HepG2 (cell line): Measurements from ENCODE around the gene GDPD5. TPM values are rescaled to one million over a fixed set of nuclear protein-coding genes. Genes with fewer than 3 reads are reported as not detected.

ENCODE experiments used
- BRD4 ChIP-seq: sonication (generic); formaldehyde crosslinking; IDR thresholded peaks from 2 replicates; pipeline ENCODE4 v1.4.0; 2020; ENCODE audit warnings: missing genetic modification reagents
- FOXO4 ChIP-seq: sonication (generic); formaldehyde crosslinking; conservative IDR thresholded peaks from 2 replicates; pipeline ENCODE4 v1.8.1; 2023; ENCODE audit warnings: missing genetic modification reagents
- KAT8 ChIP-seq: IDR thresholded peaks from 2 replicates; pipeline ENCODE4 v1.6.1; 2016; ENCODE audit warnings: missing genetic modification reagents, missing compliant biosample characterization
- MXD1 ChIP-seq: sonication (generic); formaldehyde crosslinking; IDR thresholded peaks from 2 replicates; pipeline ENCODE4 v1.4.0; 2020; ENCODE audit warnings: mild to moderate bottlenecking, missing genetic modification reagents
- PBX3 ChIP-seq: sonication (generic); formaldehyde crosslinking; IDR thresholded peaks from 2 replicates; pipeline ENCODE4 v1.8.1; 2023; ENCODE audit warnings: missing genetic modification reagents, inconsistent platforms, borderline replicate concordance
- RAD21 ChIP-seq: fragments of 450-650 bp; formaldehyde crosslinking; IDR thresholded peaks from 2 replicates; pipeline ENCODE4 v1.5.0; 2020; ENCODE audit warnings: mild to moderate bottlenecking
- RBFOX2 ChIP-seq: fragments of 200-400 bp; formaldehyde crosslinking; IDR thresholded peaks from 2 replicates; pipeline ENCODE4 v1.6.1; 2017; ENCODE audit warnings: low read depth, mild to moderate bottlenecking, low read length
- SIN3A ChIP-seq: IDR thresholded peaks from 2 replicates; pipeline ENCODE4 v1.6.1; 2011; ENCODE audit warnings: low read depth, mild to moderate bottlenecking, control low read depth, low read length, borderline replicate concordance
- SP1 ChIP-seq, 2 experiments: fragments of 450-650 bp in 1 of 2; sonication (generic) in 1 of 2; formaldehyde crosslinking in 1 of 2; IDR thresholded peaks; 2 replicates each; pipeline versions ENCODE4 v1.4.0 to v1.6.1; 2016 to 2020; ENCODE audit warnings: missing genetic modification reagents in 1 of 2
- TEAD3 ChIP-seq: optimal IDR thresholded peaks from 2 replicates; pipeline ENCODE3; 2016; ENCODE audit warnings: borderline replicate concordance
- TFDP1 ChIP-seq: IDR thresholded peaks from 2 replicates; pipeline ENCODE4 v1.6.1; 2016; ENCODE audit warnings: missing compliant biosample characterization, missing genetic modification reagents, borderline replicate concordance
- ZNF451 ChIP-seq: sonication (generic); formaldehyde crosslinking; IDR thresholded peaks from 2 replicates; pipeline ENCODE4 v1.5.0; 2020; ENCODE audit warnings: mild to moderate bottlenecking, missing genetic modification reagents
- ZNF547 ChIP-seq: sonication (generic); formaldehyde crosslinking; IDR thresholded peaks from 2 replicates; pipeline ENCODE4 v1.5.1; 2020; ENCODE audit warnings: mild to moderate bottlenecking, missing genetic modification reagents
- ZNF768 ChIP-seq: sonication (generic); formaldehyde crosslinking; IDR thresholded peaks from 2 replicates; pipeline ENCODE4 v1.4.0; 2020; ENCODE audit warnings: missing genetic modification reagents
- polyA plus RNA-seq, 8 experiments: library from polyadenylated mRNA; depleted of rRNA in 3 of 8; stranded (reverse) in 7 of 8; unstranded in 1 of 8; fragments of >200 nt; fragmentation: Illumina TruSeq in 4 of 8; extraction: Trizol in 4 of 8; gene quantifications; 2 replicates each; pipeline versions ENCODE4 v1.2.1 to v1.2.3, GENCODE V29; 2011 to 2016; ENCODE audit warnings: low read depth in 4 of 8, missing spikeins in 1 of 8, mixed read lengths in 1 of 8; ENCODE audit not compliant: insufficient read depth in 1 of 8
- total RNA-seq, 5 experiments: library from RNA; depleted of rRNA; stranded (reverse); fragments of >200 nt; fragmentation: Illumina TruSeq; extraction: Trizol; gene quantifications; 2 replicates each; pipeline ENCODE4 v1.2.3, GENCODE V29; 2016; ENCODE audit warnings: low read depth in 1 of 5
- TF ChIP-seq, protein P1 (sequence below): sonication (generic); formaldehyde crosslinking; IDR thresholded peaks from 2 replicates; pipeline ENCODE4 v1.5.1; 2020; ENCODE audit warnings: missing genetic modification reagents, mild to moderate bottlenecking, borderline replicate concordance
- TF ChIP-seq, protein P2 (sequence below): sonication (generic); formaldehyde crosslinking; IDR thresholded peaks from 2 replicates; pipeline ENCODE4 v1.4.0; 2020; ENCODE audit warnings: mild to moderate bottlenecking, missing genetic modification reagents
- TF ChIP-seq, protein P3 (sequence below): sonication (generic); formaldehyde crosslinking; IDR thresholded peaks from 2 replicates; pipeline ENCODE4 v1.5.0; 2020; ENCODE audit warnings: missing genetic modification reagents

GDPD5 gene
- total and polyA plus RNA-seq, 2 of the 13 experiments (the other 11 are each of a cell fraction or from before 2014, with no cell fraction given): 55.0 to 67.5 TPM

- TF ChIP-seq ZNF547: peak; percentile 7; the same call in 1 of the 2 replicates
- TF ChIP-seq MXD1 (CRISPR knock-in tag): peak; percentile 40; the same call in 1 of the 2 replicates
- TF ChIP-seq FOXO4 (CRISPR knock-in tag): 0 out of 2 replicates have a peak, but pooled peaks have one; percentile 65
- TF ChIP-seq SIN3A: 0 out of 2 replicates have a peak, but pooled peaks have one; percentile 62
- TF ChIP-seq TEAD3 (CRISPR knock-in tag): peak; percentile 14
- TF ChIP-seq, protein P1, sequence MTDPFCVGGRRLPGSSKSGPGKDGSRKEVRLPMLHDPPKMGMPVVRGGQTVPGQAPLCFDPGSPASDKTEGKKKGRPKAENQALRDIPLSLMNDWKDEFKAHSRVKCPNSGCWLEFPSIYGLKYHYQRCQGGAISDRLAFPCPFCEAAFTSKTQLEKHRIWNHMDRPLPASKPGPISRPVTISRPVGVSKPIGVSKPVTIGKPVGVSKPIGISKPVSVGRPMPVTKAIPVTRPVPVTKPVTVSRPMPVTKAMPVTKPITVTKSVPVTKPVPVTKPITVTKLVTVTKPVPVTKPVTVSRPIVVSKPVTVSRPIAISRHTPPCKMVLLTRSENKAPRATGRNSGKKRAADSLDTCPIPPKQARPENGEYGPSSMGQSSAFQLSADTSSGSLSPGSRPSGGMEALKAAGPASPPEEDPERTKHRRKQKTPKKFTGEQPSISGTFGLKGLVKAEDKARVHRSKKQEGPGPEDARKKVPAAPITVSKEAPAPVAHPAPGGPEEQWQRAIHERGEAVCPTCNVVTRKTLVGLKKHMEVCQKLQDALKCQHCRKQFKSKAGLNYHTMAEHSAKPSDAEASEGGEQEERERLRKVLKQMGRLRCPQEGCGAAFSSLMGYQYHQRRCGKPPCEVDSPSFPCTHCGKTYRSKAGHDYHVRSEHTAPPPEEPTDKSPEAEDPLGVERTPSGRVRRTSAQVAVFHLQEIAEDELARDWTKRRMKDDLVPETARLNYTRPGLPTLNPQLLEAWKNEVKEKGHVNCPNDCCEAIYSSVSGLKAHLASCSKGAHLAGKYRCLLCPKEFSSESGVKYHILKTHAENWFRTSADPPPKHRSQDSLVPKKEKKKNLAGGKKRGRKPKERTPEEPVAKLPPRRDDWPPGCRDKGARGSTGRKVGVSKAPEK: no peak
- peak; percentile 33; the same call in 1 of the 2 replicates for TF ChIP-seq KAT8 (CRISPR knock-in tag)
- no peak for TF ChIP-seq PBX3 (CRISPR knock-in tag)
- TF ChIP-seq ZNF768 (CRISPR knock-in tag): peak; percentile 24; the same call in 1 of the 2 replicates
- TF ChIP-seq, protein P2, sequence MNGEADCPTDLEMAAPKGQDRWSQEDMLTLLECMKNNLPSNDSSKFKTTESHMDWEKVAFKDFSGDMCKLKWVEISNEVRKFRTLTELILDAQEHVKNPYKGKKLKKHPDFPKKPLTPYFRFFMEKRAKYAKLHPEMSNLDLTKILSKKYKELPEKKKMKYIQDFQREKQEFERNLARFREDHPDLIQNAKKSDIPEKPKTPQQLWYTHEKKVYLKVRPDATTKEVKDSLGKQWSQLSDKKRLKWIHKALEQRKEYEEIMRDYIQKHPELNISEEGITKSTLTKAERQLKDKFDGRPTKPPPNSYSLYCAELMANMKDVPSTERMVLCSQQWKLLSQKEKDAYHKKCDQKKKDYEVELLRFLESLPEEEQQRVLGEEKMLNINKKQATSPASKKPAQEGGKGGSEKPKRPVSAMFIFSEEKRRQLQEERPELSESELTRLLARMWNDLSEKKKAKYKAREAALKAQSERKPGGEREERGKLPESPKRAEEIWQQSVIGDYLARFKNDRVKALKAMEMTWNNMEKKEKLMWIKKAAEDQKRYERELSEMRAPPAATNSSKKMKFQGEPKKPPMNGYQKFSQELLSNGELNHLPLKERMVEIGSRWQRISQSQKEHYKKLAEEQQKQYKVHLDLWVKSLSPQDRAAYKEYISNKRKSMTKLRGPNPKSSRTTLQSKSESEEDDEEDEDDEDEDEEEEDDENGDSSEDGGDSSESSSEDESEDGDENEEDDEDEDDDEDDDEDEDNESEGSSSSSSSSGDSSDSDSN (CRISPR knock-in tag): peak; percentile 91
- TF ChIP-seq, protein P3, sequence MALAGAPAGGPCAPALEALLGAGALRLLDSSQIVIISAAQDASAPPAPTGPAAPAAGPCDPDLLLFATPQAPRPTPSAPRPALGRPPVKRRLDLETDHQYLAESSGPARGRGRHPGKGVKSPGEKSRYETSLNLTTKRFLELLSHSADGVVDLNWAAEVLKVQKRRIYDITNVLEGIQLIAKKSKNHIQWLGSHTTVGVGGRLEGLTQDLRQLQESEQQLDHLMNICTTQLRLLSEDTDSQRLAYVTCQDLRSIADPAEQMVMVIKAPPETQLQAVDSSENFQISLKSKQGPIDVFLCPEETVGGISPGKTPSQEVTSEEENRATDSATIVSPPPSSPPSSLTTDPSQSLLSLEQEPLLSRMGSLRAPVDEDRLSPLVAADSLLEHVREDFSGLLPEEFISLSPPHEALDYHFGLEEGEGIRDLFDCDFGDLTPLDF: 0 out of 2 replicates have a peak, but pooled peaks have one; percentile 3
- TF ChIP-seq RAD21: peak; percentile 72
- TF ChIP-seq TFDP1: peak; percentile 44; the same call in 1 of the 2 replicates
- peak; percentile 22; the same call in 1 of the 2 replicates for TF ChIP-seq ZNF451 (CRISPR knock-in tag)
- TF ChIP-seq RBFOX2: peak; percentile 57
- no peak for TF ChIP-seq BRD4 (CRISPR knock-in tag)
- TF ChIP-seq SP1 (IDR thresholded peaks at IDR 0.05): no peak
- peak; percentile 54 for TF ChIP-seq SP1 (CRISPR knock-in tag; IDR thresholded peaks at IDR 0.05)
These were observed at the start of gene GDPD5 (continued) for GRCh38 chr11:75525433-75526191.
